Stimulated activated CD4-positive, alpha-beta T cell treated with anti-CD3 and anti-CD28 coated beads, Interleukin-4, amount 100 ng/mL, for 48 hours (primary cell): ENCODE data around the gene ADAMTS17.
"Not testable (repeated sequence)": the region's sequence is repeated elsewhere in the genome, so short reads cannot be mapped to it uniquely, and the experiment has no call there.

Experiments used
- DNase-seq, 2 donors: peaks; one replicate each; pipeline ENCODE4 v3.0.0-alpha.2; 2020; ENCODE audit warnings: low read depth in 2 of 2

ADAMTS17 gene

GRCh38 chr15:99993681-99994131 lies 348.1 kb downstream of the ADAMTS17 start:
- DNase-seq, result no peak

GRCh38 chr15:99993262-99993661 lies 348.5 kb downstream of the ADAMTS17 start:
- DNase-seq, result no peak

- DNase-seq, result no peak
Measured at GRCh38 chr15:99992611-99993231, 349.1 kb downstream of the ADAMTS17 start.

GRCh38 chr15:99989095-99989494 lies 352.7 kb downstream of the ADAMTS17 start:
- DNase-seq, result no peak

DNA sequence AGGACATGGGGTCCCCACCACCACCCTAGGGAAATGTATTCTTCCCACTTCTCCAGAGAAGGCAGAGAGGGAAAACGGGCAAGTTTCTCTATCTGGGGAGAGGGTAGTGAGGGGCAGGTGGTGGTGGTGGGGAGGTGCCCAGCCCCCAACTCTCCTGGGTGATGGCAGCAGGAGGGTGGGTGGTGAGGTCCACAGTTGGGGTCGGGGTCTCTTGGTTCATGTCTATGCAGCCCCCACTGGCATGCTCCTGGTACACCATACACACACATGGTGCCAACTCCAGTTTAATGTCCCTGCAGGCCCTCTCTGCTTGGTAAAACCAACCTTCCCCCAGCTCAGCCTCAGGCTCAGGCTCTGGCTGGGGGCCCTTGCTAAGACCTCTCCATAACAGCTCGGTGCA lies 354.1 kb downstream of the ADAMTS17 start:
- no peak for DNase-seq

DNA sequence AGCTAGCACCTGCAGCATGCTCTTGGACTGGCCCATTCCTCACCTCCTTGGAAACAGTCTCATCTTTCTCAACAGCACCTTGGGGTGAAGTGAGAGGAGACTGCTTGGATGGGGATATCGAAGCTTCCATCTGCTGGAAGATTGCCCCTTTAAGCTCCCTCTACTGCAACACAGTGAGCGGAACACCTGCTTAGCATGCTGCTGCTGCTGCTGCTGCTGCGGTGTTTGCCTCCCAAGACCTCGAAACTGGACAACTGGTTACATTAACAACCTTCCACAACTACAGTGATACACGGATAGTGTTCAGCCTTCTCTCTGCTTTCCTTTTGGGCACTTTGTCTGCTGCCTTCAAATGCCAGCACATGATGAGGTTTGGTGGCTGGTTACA lies 354.7 kb downstream of the ADAMTS17 start:
- no peak for DNase-seq

DNA sequence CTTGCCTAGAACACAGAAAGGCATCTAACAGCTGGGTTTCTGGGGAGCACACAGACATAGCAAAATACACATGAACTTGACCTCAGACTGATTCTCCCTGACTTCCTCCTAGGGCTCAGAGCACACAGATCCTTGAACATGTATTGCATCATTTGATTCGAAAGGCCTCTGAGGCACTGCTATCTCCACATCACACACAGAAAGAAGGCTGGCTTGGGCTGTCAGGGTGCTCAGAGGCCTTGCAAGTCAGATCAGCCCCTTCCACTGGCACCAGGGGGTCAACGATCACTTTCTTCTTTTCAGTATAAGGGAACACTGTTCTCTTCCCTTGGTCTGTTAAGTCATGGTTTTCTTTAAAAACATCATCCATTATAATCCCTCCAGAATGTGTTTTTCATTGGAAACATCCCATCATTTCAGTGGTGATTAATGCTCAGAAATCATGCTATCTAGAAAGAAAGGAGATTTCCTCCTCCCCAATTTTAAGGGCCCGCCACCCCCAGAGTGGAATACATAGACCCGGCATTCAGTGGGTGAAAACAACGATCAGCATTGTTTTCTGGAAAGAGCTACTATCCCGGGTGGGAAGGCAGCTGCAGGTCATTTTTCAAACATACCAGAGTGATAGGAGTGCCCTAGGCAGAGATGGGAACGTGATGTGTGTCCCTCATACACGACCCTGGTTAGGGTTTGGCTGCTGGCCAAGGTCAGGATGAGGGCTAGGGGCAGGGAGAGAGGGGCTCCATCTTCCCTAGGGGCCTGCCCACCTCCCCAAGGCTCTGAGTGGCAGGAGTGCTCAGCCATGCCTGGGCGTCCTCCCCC lies 355.3 kb downstream of the ADAMTS17 start:
- DNase-seq, result no peak

DNA sequence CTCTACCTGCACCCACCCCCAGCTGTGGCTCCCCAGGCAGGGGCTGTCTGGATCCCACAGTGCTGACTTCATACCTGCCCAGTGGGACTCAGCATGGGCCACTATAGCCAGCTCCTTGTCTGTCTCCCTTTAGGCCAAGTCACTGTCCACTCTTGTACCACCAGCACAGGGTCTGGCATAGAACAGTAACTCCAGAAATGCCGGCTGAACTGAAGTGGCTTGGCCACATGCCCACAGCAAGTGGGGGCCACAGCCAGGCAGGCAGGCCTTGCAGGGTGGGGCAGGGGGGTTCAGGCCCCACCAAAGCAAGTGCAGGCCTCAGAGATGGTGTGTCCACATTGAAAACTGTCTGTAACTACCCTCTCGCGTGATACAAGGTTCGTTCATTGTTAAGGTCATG lies 355.9 kb downstream of the ADAMTS17 start:
- no peak for DNase-seq

DNA sequence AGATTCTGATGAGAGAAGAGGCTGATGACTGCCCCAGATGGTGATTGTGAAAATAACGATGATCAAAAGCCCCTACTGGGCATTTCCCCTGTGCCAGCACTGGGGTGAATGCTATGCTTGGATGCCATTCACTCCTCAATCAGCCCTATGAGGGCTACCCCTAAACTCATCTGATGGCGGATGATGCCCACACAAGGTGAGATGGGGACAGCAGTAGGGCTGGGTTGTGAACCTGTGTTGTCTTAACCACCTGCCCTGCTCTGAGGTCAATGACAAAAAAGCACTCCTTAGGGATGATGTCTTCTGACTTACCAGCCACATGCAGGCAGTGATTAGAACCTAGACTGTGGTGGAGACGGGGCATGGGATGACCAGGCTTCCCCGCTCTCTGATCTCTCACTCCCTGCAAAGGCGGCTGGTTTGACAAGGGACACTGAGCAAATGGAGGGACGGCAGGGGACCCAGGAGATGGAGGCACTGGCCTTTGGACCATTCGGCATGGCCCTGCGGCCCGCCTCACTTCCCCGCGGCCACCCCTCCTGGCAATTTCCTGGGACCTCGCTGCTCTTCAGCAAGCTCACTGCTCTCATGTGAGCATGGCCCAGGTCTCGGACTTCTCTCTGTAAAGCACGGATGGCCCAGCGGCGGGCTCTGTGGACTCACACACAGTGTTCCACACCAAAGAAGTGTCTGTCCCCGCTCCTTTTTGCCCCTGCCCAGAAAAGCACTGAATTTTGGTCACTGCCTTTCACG lies 357.1 kb downstream of the ADAMTS17 start:
- no peak for DNase-seq

DNA sequence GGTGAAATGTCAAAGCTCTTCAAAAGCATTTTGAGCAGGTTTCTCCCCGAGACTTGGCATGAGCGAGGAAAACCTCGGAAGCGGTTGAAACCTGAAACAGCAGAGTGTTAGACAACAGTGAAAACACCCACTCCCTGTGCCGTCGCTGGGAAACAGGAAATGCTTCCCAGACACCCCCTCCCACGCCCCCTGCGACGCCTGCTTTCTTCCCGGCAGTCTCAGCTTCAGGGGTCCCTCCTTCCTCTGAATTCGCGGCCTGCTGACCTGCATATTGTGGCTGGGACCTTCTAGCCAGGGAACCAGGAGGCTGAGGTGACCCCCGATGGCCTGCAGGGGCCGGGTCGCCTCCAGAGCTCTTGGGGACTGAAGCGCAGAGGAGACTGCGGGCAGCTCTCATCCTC lies 357.9 kb downstream of the ADAMTS17 start:
- no peak for DNase-seq

DNA sequence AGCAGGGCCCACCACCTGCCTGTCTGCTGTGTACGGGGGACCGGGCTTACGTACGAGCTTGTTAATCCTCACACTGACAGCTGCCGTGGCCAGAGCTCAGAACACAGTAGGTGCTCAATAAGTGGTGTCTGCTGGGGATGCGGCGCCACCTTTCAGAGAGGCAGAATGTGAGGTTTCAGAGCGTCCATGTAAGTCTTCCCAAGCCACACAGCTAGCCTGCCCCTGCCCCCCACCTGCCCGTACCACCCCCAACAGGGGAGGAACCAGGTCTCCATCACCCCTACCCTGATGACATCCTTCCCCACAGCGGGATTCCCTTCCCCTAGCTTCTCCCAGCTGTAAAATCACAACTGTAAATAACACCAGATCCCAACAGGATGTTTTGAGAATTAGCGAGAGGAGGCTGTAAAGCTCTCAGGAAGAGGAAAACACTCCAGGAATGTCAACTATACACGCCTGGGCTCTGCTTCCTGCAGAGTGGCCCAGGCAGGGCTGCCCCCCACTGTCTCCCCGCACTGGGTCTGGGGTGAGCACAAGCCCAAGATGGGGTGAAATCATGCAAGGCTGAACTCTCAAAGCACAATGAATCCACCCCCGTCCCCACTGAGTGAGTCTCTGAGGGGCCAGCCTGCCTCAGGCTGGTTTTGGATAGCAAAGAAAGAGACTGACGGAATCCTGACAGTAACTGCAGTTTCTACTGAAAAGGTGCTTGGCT lies 358.4 kb downstream of the ADAMTS17 start:
- no peak for DNase-seq

DNA sequence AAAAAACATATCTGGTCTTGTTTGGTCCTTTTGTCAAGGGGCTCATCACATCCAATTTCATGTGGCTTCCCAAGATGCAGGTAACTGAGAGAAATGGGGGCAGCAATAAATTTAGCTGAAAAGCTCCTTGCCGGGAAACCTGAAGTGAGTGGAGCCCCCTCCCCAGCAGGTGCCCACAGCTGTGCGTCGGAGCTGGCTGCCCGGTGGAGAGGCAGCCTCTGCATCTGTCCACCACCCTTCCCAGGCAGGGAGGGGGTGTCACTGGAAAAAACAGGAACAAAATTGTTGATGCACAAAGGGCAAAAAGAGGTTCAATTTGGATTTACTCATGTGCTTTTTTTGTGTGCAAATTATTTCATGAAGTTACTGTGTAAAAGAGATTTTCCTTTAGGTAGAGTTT lies 359.1 kb downstream of the ADAMTS17 start:
- no peak for DNase-seq

- no peak for DNase-seq
Measured at GRCh38 chr15:99981839-99982658, 359.7 kb downstream of the ADAMTS17 start.

DNA sequence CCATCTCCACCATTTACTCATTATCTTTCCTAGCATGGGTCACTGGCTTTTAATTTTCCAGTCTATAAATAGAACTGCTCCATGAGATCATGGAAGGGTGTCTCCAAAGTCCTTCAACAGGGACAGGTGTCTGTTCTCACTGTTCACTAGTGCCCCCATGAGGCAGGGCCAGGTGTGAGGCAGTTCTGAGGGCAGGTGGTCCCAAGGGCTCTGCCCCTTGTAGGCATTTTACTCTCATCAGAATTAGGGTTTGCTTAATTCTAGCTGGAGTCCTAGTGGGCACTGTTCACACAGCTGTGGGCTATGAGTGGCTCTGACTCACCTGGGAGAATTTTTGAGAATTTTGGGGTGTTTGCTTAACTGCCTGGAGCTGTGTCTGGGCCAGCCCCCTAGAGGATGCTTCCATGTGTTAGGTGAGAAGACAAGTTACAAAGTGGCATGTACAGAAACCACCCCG lies 360.6 kb downstream of the ADAMTS17 start:
- no peak for DNase-seq

DNA sequence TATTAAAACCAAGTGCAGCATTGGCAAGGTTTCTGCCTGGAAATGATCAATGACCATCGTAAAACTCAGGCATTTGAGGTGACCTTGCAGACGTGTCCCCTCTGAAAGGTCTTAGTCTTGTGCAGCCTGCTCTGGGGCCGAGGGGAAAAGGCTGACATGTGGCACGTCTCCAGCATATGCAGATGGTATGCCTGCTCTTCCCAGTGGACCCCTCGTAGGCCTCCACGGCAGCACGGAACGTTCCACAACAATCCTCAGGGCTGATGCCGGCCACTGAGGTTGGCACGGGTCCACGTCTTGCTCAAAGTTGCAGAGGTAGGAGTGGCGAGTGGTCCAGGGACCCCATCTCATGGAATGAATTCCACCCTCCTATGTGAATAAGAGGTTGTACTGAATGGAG lies 361.0 kb downstream of the ADAMTS17 start:
- no peak for DNase-seq

DNA sequence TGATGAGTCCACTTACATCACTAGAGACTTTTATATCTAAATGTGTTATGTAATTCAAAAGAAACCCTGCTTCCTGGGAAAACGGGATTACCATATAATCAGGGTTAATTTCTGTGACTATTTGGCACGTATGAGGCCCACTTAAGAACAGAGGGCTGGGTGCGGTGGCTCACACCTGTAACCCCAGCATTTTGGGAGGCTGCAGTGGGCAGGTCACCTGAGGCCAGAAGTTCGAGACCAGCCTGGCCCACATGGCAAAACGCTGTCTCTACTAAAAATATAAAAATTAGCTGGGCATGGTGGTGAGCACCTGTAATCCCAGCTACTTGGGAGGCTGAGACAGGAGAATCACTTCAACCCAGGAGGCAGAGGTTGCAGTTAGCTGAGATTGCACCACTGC lies 361.9 kb downstream of the ADAMTS17 start:
- not testable (repeated sequence) for DNase-seq

DNA sequence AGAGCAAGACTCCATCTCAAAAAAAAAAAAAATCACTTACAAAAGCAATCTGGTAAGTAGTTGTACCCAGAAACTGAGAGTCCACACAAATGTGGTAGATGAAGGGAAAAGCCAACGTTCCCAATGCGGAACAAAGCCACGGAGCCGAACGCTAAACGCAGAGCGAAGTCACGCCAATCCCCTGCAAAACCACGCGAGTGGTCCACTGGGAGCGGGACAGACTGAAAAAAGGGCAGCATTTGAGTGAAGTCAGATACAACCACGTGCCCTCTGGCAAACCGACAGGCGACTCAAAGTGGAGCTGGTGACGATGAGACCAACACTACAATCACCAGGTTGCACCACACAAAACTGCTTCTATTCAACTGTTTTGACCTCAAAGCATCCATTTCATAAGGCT lies 362.4 kb downstream of the ADAMTS17 start:
- DNase-seq, result no peak

- DNase-seq, result no peak
Measured at GRCh38 chr15:99978426-99978825, 363.3 kb downstream of the ADAMTS17 start.

DNA sequence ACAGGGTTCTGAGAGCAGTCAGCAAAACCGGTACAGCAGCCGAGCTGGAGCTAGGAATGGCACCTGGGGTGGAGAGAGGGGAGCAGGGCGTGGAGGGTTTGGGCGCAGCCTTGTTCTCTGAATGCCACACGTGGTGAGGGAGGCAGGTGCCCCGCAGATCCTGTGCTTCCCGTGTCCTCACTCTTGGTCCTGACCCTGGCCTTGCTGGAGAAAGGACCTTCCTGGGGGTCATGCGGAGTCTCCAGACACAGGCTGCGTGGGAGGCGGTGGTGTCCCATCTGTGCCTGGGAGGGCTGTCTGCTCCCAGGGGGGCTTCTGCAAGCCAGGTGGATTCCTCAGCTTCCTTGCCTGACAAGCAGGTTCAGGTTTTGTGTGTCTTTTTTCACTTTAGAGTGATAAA lies 363.8 kb downstream of the ADAMTS17 start:
- DNase-seq, result no peak

DNA sequence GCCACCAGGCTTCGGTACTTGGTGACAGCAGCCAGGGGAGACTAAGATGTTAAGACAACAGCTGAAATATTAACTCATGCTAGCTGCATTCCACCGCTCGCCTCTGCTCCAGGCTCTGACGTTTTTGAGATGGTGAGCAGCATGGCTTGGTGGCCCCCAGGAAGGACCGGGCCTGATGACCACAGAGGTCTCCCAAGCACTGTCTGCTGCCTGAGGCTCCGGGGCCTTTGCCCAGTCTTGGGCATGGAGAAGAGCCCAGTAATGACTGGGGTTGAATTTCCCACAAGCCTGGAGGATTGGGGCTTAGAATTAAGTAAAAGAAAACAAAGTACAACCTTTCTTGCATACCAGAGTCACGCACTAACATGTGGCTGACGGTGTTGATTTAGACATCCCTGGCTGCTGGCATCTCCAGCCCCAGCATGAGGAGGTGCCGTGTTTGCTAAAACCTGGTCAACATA lies 364.9 kb downstream of the ADAMTS17 start:
- DNase-seq, result no peak

GRCh38 chr15:99976000-99976399 lies 365.8 kb downstream of the ADAMTS17 start:
- DNase-seq, result no peak
